Mesenchymal stem cell (in vitro differentiated cells and primary cell): ENCODE results near the gene EPS8L1.
"Not testable (repeated sequence)": the region's sequence is repeated elsewhere in the genome, so short reads cannot be mapped to it uniquely, and the experiment has no call there.

ENCODE experiments used
- DNase-seq: peaks from one replicate; pipeline ENCODE4 v3.0.0-alpha.2; 2013
- H2AFZ ChIP-seq: one replicate; pipeline ENCODE4 v1.6.1; 2013; ENCODE audit warnings: low read depth, mild to moderate bottlenecking, control low read depth, inconsistent platforms, low read length, moderate library complexity
- H2AK5ac ChIP-seq: 2 replicates; pipeline ENCODE4 v1.6.1; 2013; ENCODE audit warnings: low read length, moderate library complexity, mild to moderate bottlenecking, inconsistent platforms; ENCODE audit not compliant: severe bottlenecking
- H2BK120ac ChIP-seq: one replicate; pipeline ENCODE4 v1.6.1; 2013; ENCODE audit warnings: low read depth, mild to moderate bottlenecking, inconsistent platforms, low read length, moderate library complexity
- H2BK12ac ChIP-seq, 2 experiments: one replicate each; pipeline ENCODE4 v1.6.1; 2013; ENCODE audit warnings: inconsistent platforms in 2 of 2, low read length in 2 of 2, mild to moderate bottlenecking in 2 of 2, moderate library complexity in 2 of 2, control low read depth in 1 of 2
- H2BK15ac ChIP-seq: one replicate; pipeline ENCODE4 v1.6.1; 2013; ENCODE audit warnings: mild to moderate bottlenecking, low read depth, inconsistent platforms; ENCODE audit not compliant: poor library complexity, severe bottlenecking
- H2BK5ac ChIP-seq: 2 replicates; pipeline ENCODE4 v1.6.1; 2013; ENCODE audit warnings: low read depth, mild to moderate bottlenecking, low read length, control low read depth, inconsistent platforms; ENCODE audit not compliant: poor library complexity, severe bottlenecking
- H3K14ac ChIP-seq, 2 experiments: one replicate each; pipeline ENCODE4 v1.6.1; 2013; ENCODE audit warnings: inconsistent platforms in 2 of 2, low read length in 2 of 2, control low read depth in 1 of 2, mild to moderate bottlenecking in 1 of 2, moderate library complexity in 1 of 2
- H3K18ac ChIP-seq, 2 experiments: one replicate each; pipeline ENCODE4 v1.6.1; 2013; ENCODE audit warnings: inconsistent platforms in 2 of 2, low read length in 2 of 2, control low read depth in 1 of 2, low read depth in 1 of 2, mild to moderate bottlenecking in 1 of 2
- H3K23ac ChIP-seq, 2 experiments: one replicate each; pipeline ENCODE4 v1.6.1; 2013; ENCODE audit warnings: inconsistent platforms in 2 of 2, low read length in 2 of 2, mild to moderate bottlenecking in 2 of 2, moderate library complexity in 2 of 2, control low read depth in 1 of 2
- H3K27ac ChIP-seq: 2 replicates; pipeline ENCODE4 v1.5.1; 2013; ENCODE audit warnings: mild to moderate bottlenecking, moderate library complexity, low read length, control low read depth, inconsistent platforms; ENCODE audit not compliant: poor library complexity, severe bottlenecking
- H3K27me3 ChIP-seq, 2 experiments: 2 replicates each; pipeline versions ENCODE4 v1.6.1 to v1.7.0; 2013; ENCODE audit warnings: low read length in 2 of 2, mild to moderate bottlenecking in 2 of 2, moderate library complexity in 2 of 2, control low read depth in 1 of 2, inconsistent platforms in 1 of 2; ENCODE audit not compliant: control insufficient read depth in 1 of 2, insufficient read depth in 1 of 2
- H3K36me3 ChIP-seq, 2 experiments: 2 replicates each; pipeline versions ENCODE4 v1.6.1 to v1.7.0; 2013; ENCODE audit warnings: low read length in 2 of 2, control low read depth in 1 of 2, inconsistent platforms in 1 of 2, low read depth in 1 of 2, mild to moderate bottlenecking in 1 of 2; ENCODE audit not compliant: insufficient read depth in 2 of 2, control insufficient read depth in 1 of 2
- H3K4ac ChIP-seq, 2 experiments: one replicate each; pipeline ENCODE4 v1.6.1; 2013; ENCODE audit warnings: inconsistent platforms in 2 of 2, low read length in 2 of 2, mild to moderate bottlenecking in 2 of 2, moderate library complexity in 2 of 2, control low read depth in 1 of 2, low read depth in 1 of 2
- H3K4me1 ChIP-seq: 2 replicates; pipeline ENCODE4 v1.6.1; 2013; ENCODE audit warnings: low read depth, low read length, control low read depth; ENCODE audit not compliant: control insufficient read depth, insufficient read depth
- H3K4me2 ChIP-seq: 2 replicates; pipeline ENCODE4 v1.6.1; 2013; ENCODE audit warnings: low read length, mild to moderate bottlenecking, inconsistent platforms; ENCODE audit not compliant: poor library complexity, severe bottlenecking
- H3K4me3 ChIP-seq, 2 experiments: 2 replicates each; pipeline versions ENCODE4 v1.5.1 to v1.7.0; 2013; ENCODE audit warnings: low read length in 2 of 2, mild to moderate bottlenecking in 2 of 2, control low read depth in 1 of 2, low read depth in 1 of 2; ENCODE audit not compliant: insufficient read depth in 1 of 2
- H3K79me1 ChIP-seq: replicated peaks from 2 replicates; pipeline ENCODE4 v1.6.1; 2013; ENCODE audit warnings: mild to moderate bottlenecking, control low read depth, low read length, inconsistent platforms; ENCODE audit not compliant: poor library complexity, severe bottlenecking
- H3K9ac ChIP-seq: 2 replicates; pipeline ENCODE4 v1.7.0; 2013; ENCODE audit warnings: mild to moderate bottlenecking, low read length, moderate library complexity
- H3K9me3 ChIP-seq: 2 replicates; pipeline ENCODE4 v1.7.0; 2013; ENCODE audit warnings: mild to moderate bottlenecking, low read length; ENCODE audit not compliant: control insufficient read depth
- H4K8ac ChIP-seq: one replicate; pipeline ENCODE4 v1.6.1; 2013; ENCODE audit warnings: inconsistent platforms, mild to moderate bottlenecking, low read length, moderate library complexity
- H4K91ac ChIP-seq: one replicate; pipeline ENCODE4 v1.6.1; 2013; ENCODE audit warnings: mild to moderate bottlenecking, low read length, inconsistent platforms
- WGBS: methylation state at CpG from one replicate; pipeline ENCODE4 v1.1.7; 2013; ENCODE audit warnings: mixed read lengths; 5-methylcytosine and 5-hydroxymethylcytosine counted together

Gene EPS8L1

GRCh38 chr19:55036058-55036457, 39.6 kb upstream of the EPS8L1 start:
- DNase-seq: no peak
- Histone ChIP-seq H3K27ac (no peak overlapping the region), H2BK12ac (no peak overlapping the region), H3K4me2 (no peak overlapping the region), H3K9me3 (no peaks in the 10 kb centered on the region), H3K4ac (no peak overlapping the region), H3K4me3 (no peak overlapping the region), H3K79me1 (no peaks in the 10 kb centered on the region), H3K27me3 (no peaks in the 10 kb centered on the region), H3K36me3 (peaks cover 0 to under 1% of the 10 kb centered on the region in 2 experiments), H4K8ac (no peak overlapping the region), H3K4me1 (no peaks in the 10 kb centered on the region), H3K9ac (no peak overlapping the region), H4K91ac (no peak overlapping the region), H2BK5ac (no peak overlapping the region), H2BK120ac (no peak overlapping the region), H3K14ac (no peak overlapping the region), H2BK15ac (no peak overlapping the region), H3K18ac (no peak overlapping the region), H2AFZ (no peak overlapping the region), H2AK5ac (no peak overlapping the region), H3K23ac (no peak overlapping the region)
- WGBS: 83% methylated on average over 2 of the region's 2 CpGs

- 91% methylated on average over 6 of the region's 6 CpGs for WGBS
- H3K27ac ChIP-seq, H3K23ac ChIP-seq, H3K27me3 ChIP-seq, H2BK12ac ChIP-seq, H3K4ac ChIP-seq, H4K8ac ChIP-seq, H3K9ac ChIP-seq, H3K79me1 ChIP-seq, H3K4me3 ChIP-seq, H3K4me1 ChIP-seq, DNase-seq, H3K9me3 ChIP-seq, H2BK5ac ChIP-seq, H3K14ac ChIP-seq, H2BK15ac ChIP-seq, H3K4me2 ChIP-seq, H4K91ac ChIP-seq, H2AK5ac ChIP-seq, H2AFZ ChIP-seq, H3K18ac ChIP-seq, H2BK120ac ChIP-seq: not testable (repeated sequence)
- H3K36me3 ChIP-seq: peaks cover 10 to 15% of the 10 kb centered on the region in 2 experiments
These were observed 38.1 kb upstream of the EPS8L1 start for GRCh38 chr19:55037603-55038002.

GRCh38 chr19:55040654-55041053, 35.0 kb upstream of the EPS8L1 start:
- H3K79me1 ChIP-seq, DNase-seq, H2BK12ac ChIP-seq, H4K8ac ChIP-seq, H3K27me3 ChIP-seq, H2AFZ ChIP-seq, H2BK120ac ChIP-seq, H2BK5ac ChIP-seq, H2AK5ac ChIP-seq, H3K14ac ChIP-seq, H3K4me3 ChIP-seq, H2BK15ac ChIP-seq, H3K4me2 ChIP-seq, H4K91ac ChIP-seq, H3K9ac ChIP-seq, H3K4ac ChIP-seq, H3K27ac ChIP-seq, H3K23ac ChIP-seq, H3K4me1 ChIP-seq, H3K9me3 ChIP-seq, H3K18ac ChIP-seq: not testable (repeated sequence)
- H3K36me3 ChIP-seq: peaks cover 29 to 37% of the 10 kb centered on the region in 2 experiments
- WGBS: 87% methylated on average over 10 of the region's 12 CpGs

- H2BK12ac ChIP-seq: no peak overlapping the region
- no peak overlapping the region for H2BK120ac ChIP-seq
- no peak overlapping the region for H3K23ac ChIP-seq
- DNase-seq: no peak
- no peak overlapping the region for H3K18ac ChIP-seq
- H3K4me3 ChIP-seq: no peak overlapping the region
- no peak overlapping the region for H3K9ac ChIP-seq
- H2BK15ac ChIP-seq: no peak overlapping the region
- peaks cover 2% of the 10 kb centered on the region for H3K79me1 ChIP-seq
- no peaks in the 10 kb centered on the region for H3K27me3 ChIP-seq
- H3K36me3 ChIP-seq: peaks cover 29 to 37% of the 10 kb centered on the region in 2 experiments
- no peaks in the 10 kb centered on the region for H3K4me1 ChIP-seq
- H3K9me3 ChIP-seq: no peaks in the 10 kb centered on the region
- H3K4ac ChIP-seq: no peak overlapping the region
- no peak overlapping the region for H2BK5ac ChIP-seq
- no peak overlapping the region for H4K8ac ChIP-seq
- H4K91ac ChIP-seq: no peak overlapping the region
- no peak overlapping the region for H3K4me2 ChIP-seq
- H3K27ac ChIP-seq: no peak overlapping the region
- WGBS: 94% methylated on average over 10 of the region's 10 CpGs
- H2AK5ac ChIP-seq: no peak overlapping the region
- H3K14ac ChIP-seq: no peak overlapping the region
- H2AFZ ChIP-seq: no peak overlapping the region
These were observed 34.4 kb upstream of the EPS8L1 start for GRCh38 chr19:55041244-55041626.
